A673 (cell line): ENCODE results near the gene MTMR12.

Source experiments
- EZH2 ChIP-seq: fragments of 200-600 bp; sonication (generic); IDR thresholded peaks from 2 replicates; pipeline ENCODE4 v1.6.1; 2017; ENCODE audit warnings: borderline replicate concordance, low read depth, mild to moderate bottlenecking, mixed read lengths, antibody characterized with exemption, low read length; ENCODE audit not compliant: poor library complexity, severe bottlenecking
- TF ChIP-seq, protein P1 (sequence below): fragments of 300-800, 200-600 bp; sonication (generic); conservative IDR thresholded peaks from 2 replicates; pipeline ENCODE4 v1.5.1; 2017; ENCODE audit warnings: low read depth, mild to moderate bottlenecking, antibody characterized with exemption, low read length, moderate library complexity, mixed read lengths

- TF ChIP-seq, protein P1, sequence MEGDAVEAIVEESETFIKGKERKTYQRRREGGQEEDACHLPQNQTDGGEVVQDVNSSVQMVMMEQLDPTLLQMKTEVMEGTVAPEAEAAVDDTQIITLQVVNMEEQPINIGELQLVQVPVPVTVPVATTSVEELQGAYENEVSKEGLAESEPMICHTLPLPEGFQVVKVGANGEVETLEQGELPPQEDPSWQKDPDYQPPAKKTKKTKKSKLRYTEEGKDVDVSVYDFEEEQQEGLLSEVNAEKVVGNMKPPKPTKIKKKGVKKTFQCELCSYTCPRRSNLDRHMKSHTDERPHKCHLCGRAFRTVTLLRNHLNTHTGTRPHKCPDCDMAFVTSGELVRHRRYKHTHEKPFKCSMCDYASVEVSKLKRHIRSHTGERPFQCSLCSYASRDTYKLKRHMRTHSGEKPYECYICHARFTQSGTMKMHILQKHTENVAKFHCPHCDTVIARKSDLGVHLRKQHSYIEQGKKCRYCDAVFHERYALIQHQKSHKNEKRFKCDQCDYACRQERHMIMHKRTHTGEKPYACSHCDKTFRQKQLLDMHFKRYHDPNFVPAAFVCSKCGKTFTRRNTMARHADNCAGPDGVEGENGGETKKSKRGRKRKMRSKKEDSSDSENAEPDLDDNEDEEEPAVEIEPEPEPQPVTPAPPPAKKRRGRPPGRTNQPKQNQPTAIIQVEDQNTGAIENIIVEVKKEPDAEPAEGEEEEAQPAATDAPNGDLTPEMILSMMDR: no peak
- no peak for TF ChIP-seq EZH2
These were observed 8.1 kb downstream of the MTMR12 start for GRCh38 chr5:32304622-32305021.
